GM23338 (cell line): Measurements from ENCODE around the gene MPL. TPM values are rescaled to one million over a fixed set of nuclear protein-coding genes. Genes with fewer than 3 reads are reported as not detected.

Experiments
- ATAC-seq: fragments of 200-7000 bp; cut with Tn5 transposase; 3 replicates; pipeline ENCODE4 v1.9.1; 2020
- DNase-seq: peaks from one replicate; pipeline ENCODE4 v3.0.0-alpha.2; 2015; ENCODE audit warnings: low spot score
- H2AFZ ChIP-seq: fragments of 200-600 bp; sonication (generic); 2 replicates; pipeline ENCODE4 v1.8.0; 2016; ENCODE audit warnings: antibody characterized with exemption, mild to moderate bottlenecking, moderate library complexity
- H3F3A ChIP-seq: fragments of 200-600 bp; sonication (generic); replicated peaks from 2 replicates; pipeline ENCODE4 v1.8.0; 2017; ENCODE audit warnings: antibody characterized with exemption, mixed run types, low read depth
- H3K27ac ChIP-seq: fragments of 200-600 bp; sonication (generic); 2 replicates; pipeline ENCODE4 v1.6.1; 2016; ENCODE audit warnings: low read depth
- H3K27me3 ChIP-seq: fragments of 200-600 bp; sonication (generic); 2 replicates; pipeline ENCODE4 v1.8.0; 2016; ENCODE audit warnings: mild to moderate bottlenecking, mixed run types, moderate library complexity; ENCODE audit not compliant: insufficient read depth
- H3K36me3 ChIP-seq: fragments of 200-600 bp; sonication (generic); 2 replicates; pipeline ENCODE4 v1.8.0; 2016; ENCODE audit warnings: mild to moderate bottlenecking; ENCODE audit not compliant: insufficient read depth
- H3K4me1 ChIP-seq: fragments of 200-600 bp; sonication (generic); 2 replicates; pipeline ENCODE4 v1.8.0; 2016; ENCODE audit warnings: mild to moderate bottlenecking, moderate library complexity; ENCODE audit not compliant: insufficient read depth
- H3K4me2 ChIP-seq: fragments of 200-600 bp; sonication (generic); 2 replicates; pipeline ENCODE4 v1.7.1; 2017; ENCODE audit warnings: mixed run types
- H3K4me3 ChIP-seq: fragments of 200-600 bp; sonication (generic); 2 replicates; pipeline ENCODE4 v1.6.1; 2016; ENCODE audit warnings: mixed run types
- H3K79me2 ChIP-seq: fragments of 200-600 bp; sonication (generic); replicated peaks from 2 replicates; pipeline ENCODE4 v1.8.0; 2017; ENCODE audit warnings: mild to moderate bottlenecking; ENCODE audit not compliant: insufficient read depth
- H3K9me2 ChIP-seq: fragments of 200-600 bp; sonication (generic); 2 replicates; pipeline ENCODE4 v1.8.0; 2017; ENCODE audit not compliant: insufficient read depth
- H4K20me1 ChIP-seq: fragments of 200-600 bp; sonication (generic); replicated peaks from 2 replicates; pipeline ENCODE4 v1.8.0; 2017; ENCODE audit warnings: mild to moderate bottlenecking; ENCODE audit not compliant: insufficient read depth
- H3K27ac Mint-ChIP-seq: 2 replicates; pipeline ENCODE4 v1.8.0; 2020; ENCODE audit warnings: inconsistent platforms, mild to moderate bottlenecking, moderate library complexity, mixed read lengths
- H3K27me3 Mint-ChIP-seq: 3 replicates; pipeline ENCODE4 v1.8.0; 2022; ENCODE audit warnings: low read depth, mild to moderate bottlenecking, moderate library complexity, mixed read lengths, inconsistent platforms; ENCODE audit not compliant: insufficient read depth, poor library complexity
- H3K36me3 Mint-ChIP-seq: 3 replicates; pipeline ENCODE4 v1.8.0; 2021; ENCODE audit warnings: low read depth, mild to moderate bottlenecking, inconsistent platforms, moderate library complexity, mixed read lengths
- H3K4me1 Mint-ChIP-seq: 3 replicates; pipeline ENCODE4 v1.8.0; 2020; ENCODE audit warnings: mild to moderate bottlenecking, inconsistent platforms, mixed read lengths
- H3K4me3 Mint-ChIP-seq: 3 replicates; pipeline ENCODE4 v1.8.0; 2021; ENCODE audit warnings: moderate library complexity, mild to moderate bottlenecking, inconsistent platforms, mixed read lengths
- H3K9me3 Mint-ChIP-seq: 3 replicates; pipeline ENCODE4 v1.8.0; 2020; ENCODE audit warnings: moderate library complexity, mild to moderate bottlenecking, inconsistent platforms, mixed read lengths
- CREB1 ChIP-seq: fragments of 250-450 bp; sonication (Bioruptor Pico); IDR thresholded peaks from 2 replicates; pipeline ENCODE4 v1.5.0; 2020; ENCODE audit warnings: low read depth, mild to moderate bottlenecking, moderate library complexity
- CTCF ChIP-seq, 2 experiments: fragments of 200-600 bp in 1 of 2; sonication (generic) in 1 of 2; conservative IDR thresholded peaks; 2 replicates each; pipeline versions ENCODE4 v1.5.1 to v1.6.1; 2016 to 2017; ENCODE audit warnings: antibody characterized with exemption in 2 of 2, low read depth in 2 of 2, mild to moderate bottlenecking in 2 of 2, moderate library complexity in 1 of 2
- ETS1 ChIP-seq: IDR thresholded peaks from 2 replicates; pipeline ENCODE4 v1.6.1; 2016; ENCODE audit warnings: antibody characterized with exemption
- EZH2 ChIP-seq: fragments of 200-600 bp; sonication (generic); IDR thresholded peaks from one replicate; pipeline ENCODE4 v1.8.0; 2017; ENCODE audit warnings: antibody characterized with exemption, mild to moderate bottlenecking, low read depth; ENCODE audit not compliant: unreplicated experiment
- EZH2phosphoT487 ChIP-seq: fragments of 200-600 bp; sonication (generic); IDR thresholded peaks from one replicate; pipeline ENCODE4 v1.8.1; 2018; ENCODE audit warnings: antibody characterized with exemption; ENCODE audit not compliant: unreplicated experiment
- JUNB ChIP-seq: IDR thresholded peaks from one replicate; pipeline ENCODE4 v1.6.1; 2016; ENCODE audit warnings: antibody characterized with exemption; ENCODE audit not compliant: unreplicated experiment
- NANOG ChIP-seq: IDR thresholded peaks from 2 replicates; pipeline ENCODE4 v1.6.1; 2016; ENCODE audit warnings: antibody characterized with exemption, borderline replicate concordance
- POLR2AphosphoS5 ChIP-seq: IDR thresholded peaks from 2 replicates; pipeline ENCODE4 v1.6.1; 2016; ENCODE audit warnings: antibody characterized with exemption, low read depth
- REST ChIP-seq: IDR thresholded peaks from one replicate; pipeline ENCODE4 v1.6.1; 2018; ENCODE audit warnings: antibody characterized with exemption; ENCODE audit not compliant: unreplicated experiment
- STAT1 ChIP-seq: IDR thresholded peaks from one replicate; pipeline ENCODE4 v1.6.1; 2016; ENCODE audit warnings: antibody characterized with exemption; ENCODE audit not compliant: unreplicated experiment
- ZNF114 ChIP-seq: fragments of 250-450 bp; sonication (Bioruptor Pico); IDR thresholded peaks from 2 replicates; pipeline ENCODE4 v1.5.0; 2020; ENCODE audit warnings: mild to moderate bottlenecking, moderate library complexity
- ZNF331 ChIP-seq: fragments of 250-450 bp; sonication (Bioruptor Pico); IDR thresholded peaks from 2 replicates; pipeline ENCODE4 v1.5.0; 2020; ENCODE audit warnings: low read depth, mild to moderate bottlenecking, moderate library complexity
- ZNF462 ChIP-seq: fragments of 250-450 bp; sonication (Bioruptor Pico); IDR thresholded peaks from 2 replicates; pipeline ENCODE4 v1.5.0; 2020; ENCODE audit warnings: mild to moderate bottlenecking, moderate library complexity
- polyA plus RNA-seq: library from polyadenylated mRNA; unstranded; fragments of >200 nt; fragmentation: Nextera tagmentation; extraction: Ambion mirVana; gene quantifications from 2 replicates; pipeline ENCODE4 v1.2.1, GENCODE V29; 2016
- total RNA-seq: library from RNA; depleted of rRNA; stranded (reverse); fragments of >200 nt; shearing (Covaris generic); gene quantifications from 2 replicates; pipeline ENCODE4 v1.2.3, GENCODE V29; 2014

MPL gene
- total and polyA plus RNA-seq, 2 experiments from 2014 or later: not detected

GRCh38 chr1:43382027-43382779 lies 44.6 kb downstream of the MPL start:
- Mint-ChIP-seq H3K9me3 (no peaks in the 10 kb centered on the region), H3K27ac (no peak overlapping the region), H3K4me1 (peaks cover 3% of the 10 kb centered on the region), H3K4me3 (no peak overlapping the region), H3K36me3 (peaks cover 39% of the 10 kb centered on the region), H3K27me3 (peaks cover 5% of the 10 kb centered on the region)
- DNase-seq (no peak), ATAC-seq (no peak)
- Histone ChIP-seq H3K4me2 (no peak overlapping the region), H3K79me2 (peaks cover 2% of the 10 kb centered on the region; the same call in 1 of the 2 replicates), H3K36me3 (peaks cover 21% of the 10 kb centered on the region), H3K4me1 (no peaks in the 10 kb centered on the region), H4K20me1 (peaks cover 5% of the 10 kb centered on the region; the same call in 1 of the 2 replicates), H3F3A (no peaks in the 10 kb centered on the region), H2AFZ (no peak overlapping the region), H3K4me3 (no peak overlapping the region), H3K27me3 (no peaks in the 10 kb centered on the region), H3K9me2 (no peaks in the 10 kb centered on the region), H3K27ac (no peak overlapping the region)
- TF ChIP-seq NANOG (no peak), EZH2 (no peak), CTCF (conservative IDR thresholded peaks at IDR 0.05; ENCODE audit: low read depth in 2 of 2) (no peak), POLR2AphosphoS5 (no peak), ZNF331 (no peak), ZNF114 (CRISPR knock-in tag) (no peak), ZNF462 (no peak), CREB1 (CRISPR knock-in tag) (no peak), STAT1 (no peak), EZH2phosphoT487 (no peak), JUNB (no peak), ETS1 (no peak), REST (no peak)
